Right ventricle myocardium superior (tissue), 1 donor: ENCODE data around the gene CACHD1. TPM values are rescaled to one million over a fixed set of nuclear protein-coding genes. Genes with fewer than 3 reads are reported as not detected.

ENCODE experiments used
- ATAC-seq: fragments of 200-7000 bp; cut with Tn5 transposase; one replicate; pipeline ENCODE4 v1.9.1; 2020; ENCODE audit warnings: mild to moderate bottlenecking; ENCODE audit not compliant: poor library complexity
- DNase-seq: peaks from one replicate; pipeline ENCODE4 v3.0.0-alpha.2; 2020
- intact Hi-C: fragments of 100-400 bp; cut with DNase I; formaldehyde crosslinking; loops from one replicate; pipeline ENCODE4 v1.11.2; 2022
- total RNA-seq: library from RNA; stranded (reverse); fragmentation: NEBNext Ultra II Directional; extraction: Animal tissue kit (Norgen Biotek cat#: 25700); gene quantifications from one replicate; pipeline ENCODE4 v1.2.1, GENCODE V29; 2021
- donor health status: DM: no; HTN: yes; CAD: no; lungs with severe emphysema.

The CACHD1 gene
- total RNA-seq, 1 donor from 2014 or later = 4.2 TPM

DNA sequence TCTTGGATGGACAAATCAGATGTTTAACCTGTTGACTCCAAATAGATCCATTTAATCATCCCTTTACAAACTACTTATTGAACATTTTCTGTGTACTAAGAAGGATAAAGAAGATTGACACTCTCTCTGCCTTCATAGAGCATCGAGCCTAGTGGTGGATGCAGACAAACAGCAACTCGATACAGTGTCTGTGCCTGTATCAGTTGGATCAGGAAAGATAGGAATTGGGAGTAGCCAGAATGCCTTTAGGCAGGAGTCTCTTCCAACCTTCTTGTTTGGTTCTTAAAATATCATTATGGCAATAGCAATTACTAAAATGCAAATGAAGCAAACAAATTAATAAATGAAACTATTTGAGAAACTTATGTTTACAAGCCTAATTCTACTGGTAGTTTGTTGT lies 185.9 kb downstream of the CACHD1 start:
- DNase-seq (no peak), ATAC-seq (no peak)
- intact Hi-C loops = no loop called here

DNA sequence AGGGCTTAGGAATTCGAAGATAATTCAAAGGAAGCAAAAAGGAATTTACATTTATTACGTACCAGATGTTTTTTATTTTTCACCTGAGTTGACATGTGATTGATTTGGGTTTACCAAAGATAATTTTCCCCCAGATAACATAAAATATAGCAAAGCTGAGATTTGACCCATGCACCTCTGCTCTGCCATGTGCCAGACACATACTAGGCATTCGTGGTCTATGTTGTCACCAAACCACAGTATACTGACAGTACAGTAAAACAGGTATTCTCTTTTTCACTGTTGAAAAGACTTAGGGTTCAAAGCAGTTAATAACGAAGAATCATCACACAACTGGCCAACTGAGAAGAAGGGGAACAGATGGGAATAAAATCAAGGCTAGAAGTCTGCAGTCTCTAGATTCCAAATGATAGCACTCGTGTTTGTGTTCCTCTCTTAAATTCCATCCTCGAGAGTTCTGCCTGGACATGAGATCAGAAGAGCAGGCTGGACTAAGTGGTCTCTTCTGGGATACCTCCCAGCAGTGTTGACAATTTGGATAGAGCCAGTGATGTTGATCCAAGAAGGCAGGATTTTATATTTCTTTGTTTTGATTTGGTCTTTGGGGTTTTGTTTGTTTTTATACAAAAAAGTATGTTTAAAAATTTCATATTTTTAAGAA lies 189.7 kb downstream of the CACHD1 start:
- DNase-seq (no peak), ATAC-seq (no peak)
- intact Hi-C loops = loop anchor here (10.0 kb wide), 1 partner anchor 185 kb away; the partner anchor contains the start of gene CACHD1

GRCh38 chr1:64663668-64664067 lies 193.7 kb downstream of the CACHD1 start:
- no peak for DNase-seq
- no peak for ATAC-seq
- intact Hi-C loops = loop anchor here (10.0 kb wide), 1 partner anchor 189 kb away; the partner anchor contains the start of gene CACHD1

DNA sequence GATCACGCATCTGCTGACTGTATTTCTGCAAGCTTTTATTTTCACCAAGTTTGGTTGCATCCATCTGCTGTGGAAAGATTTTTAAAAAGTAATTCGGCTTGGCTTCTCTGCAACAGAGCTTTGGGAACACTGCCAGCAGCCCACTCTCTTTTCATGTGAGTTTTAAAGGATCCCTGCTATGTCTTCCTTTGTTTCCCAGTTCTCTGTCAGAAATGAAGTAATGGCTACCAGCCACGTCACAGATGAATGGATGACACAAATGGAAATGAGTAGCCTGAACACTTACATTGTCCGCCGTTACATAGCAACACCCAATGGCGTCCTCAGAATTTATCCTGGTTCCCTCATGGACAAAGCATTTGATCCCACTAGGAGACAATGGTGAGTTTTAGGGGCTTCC lies 194.4 kb downstream of the CACHD1 start:
- DNase-seq (no peak), ATAC-seq (no peak)
- intact Hi-C loops = loop anchor here (10.0 kb wide), 1 partner anchor 189 kb away; the partner anchor contains the start of gene CACHD1

DNA sequence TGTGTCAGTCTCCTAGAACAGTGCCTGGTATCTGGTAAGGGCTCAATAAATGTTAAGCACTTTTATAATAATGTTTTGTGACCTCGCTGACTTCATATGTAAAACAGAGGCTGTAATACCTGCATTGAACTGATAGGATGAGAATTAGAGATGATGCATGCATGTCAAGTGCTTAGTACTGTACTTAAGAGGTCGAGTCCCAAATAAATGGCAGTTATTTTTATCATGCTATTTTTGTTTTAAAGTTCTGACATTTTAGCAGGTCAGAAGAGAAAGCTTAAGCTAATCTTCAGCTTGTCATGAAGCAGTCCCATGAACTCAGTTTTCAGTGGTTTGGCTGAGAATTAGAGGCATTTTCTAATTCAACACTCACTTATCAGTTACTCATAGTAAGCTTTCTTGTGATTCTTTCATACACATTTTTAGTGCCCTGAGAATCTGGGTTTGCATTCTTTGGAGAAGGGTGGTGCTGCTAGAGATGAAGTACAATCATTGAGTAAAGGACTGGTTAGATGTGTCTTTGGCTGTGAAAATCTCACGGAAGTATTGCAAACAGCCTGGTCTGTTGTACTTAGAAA lies 199.3 kb downstream of the CACHD1 start:
- intact Hi-C loops = loop anchor here (10.0 kb wide), 1 partner anchor 194 kb away; the partner anchor contains the start of gene CACHD1
- ATAC-seq (peak; percentile 52), DNase-seq (no peak)

DNA sequence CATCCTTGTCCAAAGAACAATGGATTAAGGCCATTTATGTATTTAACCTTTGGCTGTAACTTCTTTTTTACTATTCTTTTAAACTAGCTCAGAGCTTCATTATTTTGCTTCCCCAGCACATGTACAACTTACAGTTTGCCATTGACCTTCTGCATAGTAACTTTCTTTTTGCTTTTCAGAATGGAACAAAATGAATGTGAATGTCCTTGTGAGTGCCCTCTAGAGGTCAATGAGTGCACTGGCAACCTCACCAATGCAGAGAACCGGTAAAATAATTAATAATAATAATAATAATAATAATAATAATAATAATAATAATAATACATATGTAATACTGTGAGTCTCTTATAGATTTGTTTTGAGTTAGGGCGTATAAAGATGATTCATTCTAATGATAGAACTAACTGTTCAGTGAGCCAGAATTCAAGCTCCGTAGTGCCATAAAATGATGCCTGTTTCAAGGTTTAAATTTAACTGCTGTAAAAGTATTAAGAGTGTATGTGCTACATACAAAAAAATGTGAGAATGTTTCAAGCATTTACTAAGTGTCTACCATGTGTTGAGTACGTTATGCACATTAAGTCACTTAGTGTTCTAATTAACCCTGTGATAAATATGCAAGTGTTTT lies 205.9 kb downstream of the CACHD1 start:
- ATAC-seq (no peak), DNase-seq (no peak)
- intact Hi-C loops = loop anchor here (5.0 kb wide), 1 partner anchor 151 kb away; no protein-coding TSS in a partner anchor

- intact Hi-C loops = loop anchor here (5.0 kb wide), 1 partner anchor 151 kb away; no protein-coding TSS in a partner anchor
- DNase-seq (no peak), ATAC-seq (no peak)
These were observed 206.5 kb downstream of the CACHD1 start for GRCh38 chr1:64676386-64676785.

DNA sequence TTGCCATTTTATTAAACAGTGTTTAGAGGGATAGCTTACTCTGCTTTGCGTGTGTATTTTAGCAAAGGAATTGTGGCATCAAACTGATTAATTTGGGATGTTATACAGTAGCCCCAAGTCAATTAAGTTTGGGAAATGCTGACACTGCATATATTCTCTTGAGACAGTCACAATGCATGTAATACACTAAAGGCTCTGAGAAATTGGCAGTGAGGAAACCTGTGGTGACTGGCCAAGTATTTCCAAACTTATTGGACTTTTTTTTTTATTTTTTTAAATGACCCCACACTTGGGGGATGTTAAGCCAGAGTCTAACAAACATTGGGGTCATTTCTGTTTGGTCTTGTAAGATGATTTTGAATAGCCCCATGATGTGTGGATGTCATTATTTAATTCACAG lies 207.6 kb downstream of the CACHD1 start:
- no peak for ATAC-seq
- intact Hi-C loops = loop anchor here (5.0 kb wide), 1 partner anchor 150 kb away; no protein-coding TSS in a partner anchor
- no peak for DNase-seq

- ATAC-seq (no peak), DNase-seq (no peak)
These were observed 208.4 kb downstream of the CACHD1 start for GRCh38 chr1:64678366-64678765.

DNA sequence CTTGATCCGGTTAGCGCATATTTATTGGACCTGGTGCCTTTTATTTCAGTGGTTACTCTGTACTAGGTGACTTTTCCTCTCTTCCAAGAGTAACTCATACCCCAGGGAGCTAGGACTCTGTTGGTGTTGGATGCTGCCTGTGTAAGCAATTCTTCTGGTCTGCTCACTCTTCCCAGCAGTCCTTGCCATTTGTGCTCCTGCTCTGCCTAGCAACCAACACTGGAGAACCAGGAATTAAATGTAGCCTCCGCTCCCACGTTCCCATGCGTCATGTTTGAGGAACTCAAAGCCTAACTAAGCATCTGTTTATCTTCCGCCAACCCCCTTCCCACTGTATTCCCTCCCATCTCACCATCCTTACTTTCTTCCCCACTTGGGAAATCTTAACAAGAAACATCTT lies 209.2 kb downstream of the CACHD1 start:
- intact Hi-C loops = loop anchor here (5.0 kb wide), 1 partner anchor 148 kb away; no protein-coding TSS in a partner anchor
- ATAC-seq (no peak), DNase-seq (no peak)

More at GRCh38 chr1:64678366-64678765, 208.4 kb downstream of the CACHD1 start:
- intact Hi-C loops = loop anchor here (5.0 kb wide), 1 partner anchor 149 kb away; no protein-coding TSS in a partner anchor

- DNase-seq = no peak
- intact Hi-C loops = no loop called here
- peak; percentile 42 for ATAC-seq
These were observed 210.7 kb downstream of the CACHD1 start for GRCh38 chr1:64680599-64680998.

- intact Hi-C loops = no loop called here
- DNase-seq = no peak
- no peak for ATAC-seq
These were observed 211.1 kb downstream of the CACHD1 start for GRCh38 chr1:64681043-64681442.

- DNase-seq (no peak), ATAC-seq (no peak)
- intact Hi-C loops = no loop called here
These were observed 213.5 kb downstream of the CACHD1 start for GRCh38 chr1:64683419-64683818.

- DNase-seq = no peak
- ATAC-seq = no peak
- intact Hi-C loops = loop anchor here (5.0 kb wide), 1 partner anchor 137 kb away; no protein-coding TSS in a partner anchor
These were observed 215.3 kb downstream of the CACHD1 start for GRCh38 chr1:64685217-64685616.

DNA sequence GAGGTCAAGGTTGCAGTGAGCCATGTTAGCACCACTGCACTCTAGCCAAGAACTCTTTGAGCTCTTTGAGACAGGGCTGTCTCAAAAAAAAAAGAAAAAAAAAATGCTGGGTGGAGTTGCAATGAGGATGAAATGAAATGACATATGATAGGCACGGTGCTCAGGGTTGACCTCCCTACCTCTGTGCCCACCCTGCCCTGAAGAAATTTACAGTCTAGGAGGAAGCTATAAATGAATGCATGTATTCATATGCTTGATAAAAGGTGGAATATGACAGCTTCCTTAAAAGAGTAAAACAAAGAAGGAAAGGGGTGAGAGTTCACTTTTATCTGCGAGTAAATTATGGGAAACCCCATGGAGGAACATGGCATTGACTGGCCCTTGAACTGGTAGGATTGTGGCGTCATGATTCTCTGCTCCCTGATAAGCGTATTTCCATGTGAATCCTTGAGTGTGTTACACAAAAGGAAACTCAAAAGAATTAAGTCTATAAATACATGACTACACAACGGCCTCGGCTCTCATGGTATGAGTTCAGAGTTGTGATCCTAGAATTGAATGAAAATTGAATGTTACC lies 215.9 kb downstream of the CACHD1 start:
- ATAC-seq (no peak), DNase-seq (no peak)
- intact Hi-C loops = loop anchor here (5.0 kb wide), 1 partner anchor 136 kb away; no protein-coding TSS in a partner anchor

GRCh38 chr1:64686828-64687724 lies 217.1 kb downstream of the CACHD1 start:
- ATAC-seq = peak; percentile 81
- intact Hi-C loops = loop anchor here (5.0 kb wide), 1 partner anchor 135 kb away; no protein-coding TSS in a partner anchor
- no peak for DNase-seq

DNA sequence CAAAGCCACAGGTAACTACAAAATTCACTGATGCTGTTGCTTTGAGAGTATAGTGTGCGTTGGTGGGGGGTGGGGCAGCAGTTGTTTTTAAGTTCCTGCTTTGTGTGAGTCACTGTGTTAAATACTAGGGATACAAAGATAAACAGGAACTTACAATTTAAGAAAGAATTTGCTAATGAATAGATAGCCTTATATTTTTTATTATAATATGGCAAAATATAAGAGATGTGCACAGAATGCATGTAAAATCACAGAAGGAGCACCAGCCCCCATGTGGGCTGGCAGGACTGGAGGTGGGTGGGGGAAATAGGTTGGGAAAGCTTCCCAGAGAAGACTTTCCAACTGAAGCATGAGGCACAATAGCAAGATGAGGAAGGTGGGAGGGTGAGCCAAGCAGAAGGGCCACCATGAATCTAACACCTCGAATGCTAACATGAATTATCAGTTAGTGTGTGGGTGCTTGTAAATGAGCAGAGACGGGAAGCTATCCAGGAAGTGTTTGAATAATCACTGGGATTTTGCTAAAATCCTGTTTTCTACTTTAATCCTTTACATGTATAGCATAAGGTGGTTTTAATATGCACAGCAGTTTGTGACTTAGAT lies 217.9 kb downstream of the CACHD1 start:
- DNase-seq (peak; percentile 64), ATAC-seq (no peak)
- intact Hi-C loops = loop anchor here (5.0 kb wide), 1 partner anchor 134 kb away; no protein-coding TSS in a partner anchor

DNA sequence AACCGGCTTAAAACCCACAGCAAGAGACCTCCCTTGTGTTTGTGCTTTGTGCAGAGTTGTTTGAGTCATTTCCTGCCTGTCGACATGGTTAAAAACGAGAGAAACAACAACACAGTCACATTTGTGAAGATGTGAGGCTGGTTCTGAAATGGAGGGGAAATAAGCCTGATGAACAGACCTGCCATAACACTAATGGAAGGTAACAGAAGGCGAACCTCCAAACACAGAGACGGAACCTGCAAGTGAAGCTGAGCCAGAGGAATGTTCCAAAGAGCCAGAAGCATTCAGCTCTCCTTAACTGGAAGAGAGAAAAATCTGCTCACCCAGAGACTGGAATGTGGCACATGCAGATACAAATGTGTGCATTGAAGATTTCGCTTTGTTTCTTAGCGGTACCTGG lies 221.7 kb downstream of the CACHD1 start:
- ATAC-seq = peak; percentile 55
- intact Hi-C loops = no loop called here
- no peak for DNase-seq
